Colonic mucosa (tissue), 4 donors: Measurements from ENCODE around the gene NR1H3. TPM values are rescaled to one million over a fixed set of nuclear protein-coding genes. Genes with fewer than 3 reads are reported as not detected.

ENCODE experiments used
- DNase-seq: peaks from one replicate; pipeline ENCODE4 v3.0.0-alpha.2; 2020
- H3K27ac ChIP-seq: fragments of 200-600 bp; one replicate; pipeline ENCODE4 v1.8.0; 2021
- H3K27me3 ChIP-seq: fragments of 200-600 bp; one replicate; pipeline ENCODE4 v1.8.0; 2021
- H3K36me3 ChIP-seq: fragments of 200-600 bp; one replicate; pipeline ENCODE4 v1.8.0; 2021
- H3K4me1 ChIP-seq: fragments of 200-600 bp; one replicate; pipeline ENCODE4 v1.8.0; 2021; ENCODE audit warnings: mild to moderate bottlenecking
- H3K4me3 ChIP-seq: fragments of 200-600 bp; one replicate; pipeline ENCODE4 v1.8.0; 2021
- H3K9ac ChIP-seq, 2 donors: one replicate each; pipeline ENCODE4 v1.7.0; 2013; ENCODE audit warnings: control low read depth in 2 of 2, low read depth in 2 of 2, low read length in 2 of 2
- H3K9me3 ChIP-seq: fragments of 200-600 bp; one replicate; pipeline ENCODE4 v1.8.0; 2021
- CTCF ChIP-seq: fragments of 200-600 bp; IDR thresholded peaks from one replicate; pipeline ENCODE4 v1.8.0; 2022; ENCODE audit warnings: antibody characterized with exemption, mild to moderate bottlenecking
- intact Hi-C: fragments of 100-400 bp; cut with DNase I; formaldehyde crosslinking; loops from one replicate; pipeline ENCODE4 v1.14.1; 2022
- total RNA-seq, 2 donors: library from RNA; stranded (reverse); fragmentation: NEBNext Ultra II Directional in 1 of 2; extraction: Animal tissue kit (Norgen Biotek cat#: 25700) in 1 of 2; gene quantifications; one replicate each; pipeline ENCODE4 v1.2.1, GENCODE V29; 2021
- donor health status: healthy.
- donor health status: DM: no; HTN: no; CAD: no.
- donor health status: DM: no; HTN: no; CAD: no.

Gene NR1H3
- total RNA-seq, 2 donors from 2014 or later = 28.3 to 43.1 TPM

- no peaks in the 10 kb centered on the region for H3K27me3 ChIP-seq
- intact Hi-C loops = no loop called here
- H3K4me3 ChIP-seq = no peak overlapping the region
- no peak for TF ChIP-seq CTCF
- no peak overlapping the region for H3K27ac ChIP-seq
- peaks cover 12% of the 10 kb centered on the region for H3K36me3 ChIP-seq
- no peaks in the 10 kb centered on the region for H3K4me1 ChIP-seq
- DNase-seq = no peak
- H3K9me3 ChIP-seq = no peaks in the 10 kb centered on the region
- no peak overlapping the region for H3K9ac ChIP-seq
These were observed 59.5 kb downstream of the NR1H3 start for GRCh38 chr11:47317064-47317828.

GRCh38 chr11:47318166-47318565, 60.4 kb downstream of the NR1H3 start:
- Histone ChIP-seq H3K27me3 (no peaks in the 10 kb centered on the region), H3K4me3 (no peak overlapping the region), H3K9me3 (no peaks in the 10 kb centered on the region), H3K4me1 (no peaks in the 10 kb centered on the region), H3K9ac (no peak overlapping the region), H3K36me3 (peaks cover 12% of the 10 kb centered on the region), H3K27ac (no peak overlapping the region)
- intact Hi-C loops = no loop called here
- no peak for TF ChIP-seq CTCF
- DNase-seq = no peak

Other genes with a start within 250 kb of the NR1H3 start
- gene ARFGAP2, start 81.1 kb upstream of the NR1H3 start, total RNA-seq = 100 to 1,000 TPM in 1 of 2 donors, 10 to 100 TPM in 1; 64.6 to 109 TPM
- 10 to 100 TPM in 1 of 2 donors, 1 to 10 TPM in 1; 3.2 to 11.2 TPM for gene PACSIN3, start 71.6 kb upstream of the NR1H3 start, total RNA-seq
- 10 to 100 TPM; 28.0 to 46.5 TPM for gene DDB2, start 43.0 kb upstream of the NR1H3 start, total RNA-seq
- 10 to 100 TPM; 35.3 to 39.7 TPM for gene ACP2, start 9.2 kb upstream of the NR1H3 start, total RNA-seq
- 10 to 100 TPM; 35.5 to 45.9 TPM for gene MADD, start 12.1 kb downstream of the NR1H3 start, total RNA-seq
- gene MYBPC3, start 94.7 kb downstream of the NR1H3 start, total RNA-seq = under 1 TPM in 1 of 2 donors, not detected in 1; 0.42 TPM
- gene SPI1, start 120.6 kb downstream of the NR1H3 start, total RNA-seq = 10 to 100 TPM in 1 of 2 donors, 1 to 10 TPM in 1; 4.7 to 11.9 TPM
- 10 to 100 TPM; 14.3 to 18.6 TPM for gene SLC39A13, start 150.6 kb downstream of the NR1H3 start, total RNA-seq
- 100 to 1,000 TPM in 1 of 2 donors, 10 to 100 TPM in 1; 74.4 to 152 TPM for gene PSMC3, start 168.4 kb downstream of the NR1H3 start, total RNA-seq
- gene RAPSN, start 191.1 kb downstream of the NR1H3 start, total RNA-seq = not detected